Measurements from ENCODE around the gene S100PBP.

- TF ChIP-seq, protein P1, sequence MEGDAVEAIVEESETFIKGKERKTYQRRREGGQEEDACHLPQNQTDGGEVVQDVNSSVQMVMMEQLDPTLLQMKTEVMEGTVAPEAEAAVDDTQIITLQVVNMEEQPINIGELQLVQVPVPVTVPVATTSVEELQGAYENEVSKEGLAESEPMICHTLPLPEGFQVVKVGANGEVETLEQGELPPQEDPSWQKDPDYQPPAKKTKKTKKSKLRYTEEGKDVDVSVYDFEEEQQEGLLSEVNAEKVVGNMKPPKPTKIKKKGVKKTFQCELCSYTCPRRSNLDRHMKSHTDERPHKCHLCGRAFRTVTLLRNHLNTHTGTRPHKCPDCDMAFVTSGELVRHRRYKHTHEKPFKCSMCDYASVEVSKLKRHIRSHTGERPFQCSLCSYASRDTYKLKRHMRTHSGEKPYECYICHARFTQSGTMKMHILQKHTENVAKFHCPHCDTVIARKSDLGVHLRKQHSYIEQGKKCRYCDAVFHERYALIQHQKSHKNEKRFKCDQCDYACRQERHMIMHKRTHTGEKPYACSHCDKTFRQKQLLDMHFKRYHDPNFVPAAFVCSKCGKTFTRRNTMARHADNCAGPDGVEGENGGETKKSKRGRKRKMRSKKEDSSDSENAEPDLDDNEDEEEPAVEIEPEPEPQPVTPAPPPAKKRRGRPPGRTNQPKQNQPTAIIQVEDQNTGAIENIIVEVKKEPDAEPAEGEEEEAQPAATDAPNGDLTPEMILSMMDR (conservative IDR thresholded peaks at IDR 0.05; ENCODE audit: low read length) = peak; percentile 62
- TF ChIP-seq EZH2phosphoT487 (IDR thresholded peaks at IDR 0.05; ENCODE audit: borderline replicate concordance) = no peak
Observed at GRCh38 chr1:32828341-32828740, 10.9 kb downstream of the S100PBP start.

All from Loucy (cell line).